CD4-positive, alpha-beta T cell (primary cell): ENCODE measurements around the gene VIPR2. TPM values are rescaled to one million over a fixed set of nuclear protein-coding genes. Genes with fewer than 3 reads are reported as not detected.

Experiments used
- ATAC-seq: fragments of 200-7000 bp; cut with Tn5 transposase; one replicate; pipeline ENCODE4 v1.10.0; 2022; ENCODE audit warnings: mild to moderate bottlenecking; ENCODE audit not compliant: poor library complexity
- CTCF ChIA-PET: fragments of 350-600 bp; sonication (Branson Sonifier 250); formaldehyde crosslinking; loops from one replicate; lab custom pipeline; 2021; ENCODE audit warnings: antibody characterized with exemption, inconsistent platforms; lab: Charles Lee
- POLR2A ChIA-PET: fragments of 350-600 bp; sonication (Branson Sonifier 250); formaldehyde crosslinking; loops from one replicate; lab custom pipeline; 2021; ENCODE audit warnings: antibody characterized with exemption, inconsistent platforms; lab: Charles Lee
- DNase-seq, 14 experiments: peaks; one replicate each; pipeline ENCODE4 v3.0.0-alpha.2; 2013 to 2020; ENCODE audit warnings: mixed read lengths in 2 of 14
- H3K27ac ChIP-seq, 2 donors: one replicate each; pipeline versions ENCODE4 v1.5.1 to v1.7.0; 2013; ENCODE audit warnings: low read length in 2 of 2, low read depth in 1 of 2, mild to moderate bottlenecking in 1 of 2
- H3K27me3 ChIP-seq, 2 experiments: 1 replicate in 1 of 2; 2 replicates in 1 of 2; pipeline versions ENCODE4 v1.6.1 to v1.7.0; 2013; ENCODE audit warnings: low read length in 2 of 2, control low read depth in 1 of 2, mild to moderate bottlenecking in 1 of 2, moderate library complexity in 1 of 2; ENCODE audit not compliant: insufficient read depth in 2 of 2, control insufficient read depth in 1 of 2
- H3K36me3 ChIP-seq: one replicate; pipeline ENCODE4 v1.6.1; 2013; ENCODE audit warnings: low read length, control low read depth; ENCODE audit not compliant: insufficient read depth
- H3K4me1 ChIP-seq: one replicate; pipeline ENCODE4 v1.6.1; 2013; ENCODE audit warnings: low read length, control low read depth; ENCODE audit not compliant: insufficient read depth
- H3K4me3 ChIP-seq: one replicate; pipeline ENCODE4 v1.5.1; 2013; ENCODE audit warnings: mild to moderate bottlenecking, low read length, moderate library complexity
- H3K9me3 ChIP-seq, 2 experiments: 1 replicate in 1 of 2; 2 replicates in 1 of 2; pipeline versions ENCODE4 v1.6.1 to v1.7.0; 2013; ENCODE audit warnings: low read length in 2 of 2, mild to moderate bottlenecking in 2 of 2, control low read depth in 1 of 2, moderate library complexity in 1 of 2; ENCODE audit not compliant: control insufficient read depth in 1 of 2, insufficient read depth in 1 of 2
- H3K27ac Mint-ChIP-seq: one replicate; pipeline ENCODE4 v1.8.0; 2020; ENCODE audit warnings: mixed read lengths
- H3K27me3 Mint-ChIP-seq: one replicate; pipeline ENCODE4 v1.8.0; 2021; ENCODE audit warnings: mixed read lengths
- H3K36me3 Mint-ChIP-seq: one replicate; pipeline ENCODE4 v1.8.0; 2021; ENCODE audit warnings: low read depth, mixed read lengths
- H3K4me1 Mint-ChIP-seq: one replicate; pipeline ENCODE4 v1.8.0; 2021; ENCODE audit warnings: low read depth, mixed read lengths
- H3K4me3 Mint-ChIP-seq: one replicate; pipeline ENCODE4 v1.8.0; 2020; ENCODE audit warnings: mild to moderate bottlenecking, mixed read lengths
- H3K9me3 Mint-ChIP-seq: one replicate; pipeline ENCODE4 v1.8.0; 2020; ENCODE audit warnings: mixed read lengths
- CTCF ChIP-seq: fragments of 200-600 bp; IDR thresholded peaks from one replicate; pipeline ENCODE4 v1.8.0; 2022; ENCODE audit warnings: antibody characterized with exemption, mild to moderate bottlenecking
- intact Hi-C, 2 experiments: fragments of 100-400 bp; cut with DNase I in 1 of 2; cut with micrococcal nuclease in 1 of 2; formaldehyde crosslinking; loops; one replicate each; pipeline versions ENCODE4 v1.15.1 to v1.9.0; 2023 to 2025; cut with DNase I, micrococcal nuclease
- total RNA-seq, 174 experiments: library from RNA in 2 of 174; stranded (reverse) in 2 of 174; gene quantifications; one replicate each; pipeline ENCODE4 v1.2.3 and lab custom pipeline; 2021 to 2026

Gene VIPR2
- total RNA-seq, 2 experiments from 2014 or later: 0.59 to 0.80 TPM

- no peak for TF ChIP-seq CTCF
- no peaks in the 10 kb centered on the region for H3K36me3 ChIP-seq
- Mint-ChIP-seq H3K9me3 (no peaks in the 10 kb centered on the region), H3K4me1 (peaks cover 40% of the 10 kb centered on the region), H3K27me3 (no peaks in the 10 kb centered on the region), H3K27ac (peak overlapping the region; percentile 78), H3K4me3 (no peak overlapping the region), H3K36me3 (no peaks in the 10 kb centered on the region)
- ATAC-seq: no peak
- ChIA-PET CTCF (no interaction called here), POLR2A (no interaction called here)
- no peaks in the 10 kb centered on the region for H3K9me3 ChIP-seq
- peaks cover 19% of the 10 kb centered on the region for H3K4me1 ChIP-seq
- intact Hi-C loops: no loop called here
- H3K4me3 ChIP-seq: no peak overlapping the region
- no peaks in the 10 kb centered on the region for H3K27me3 ChIP-seq
- no peak overlapping the region for H3K27ac ChIP-seq
- no peak for DNase-seq
These were observed 73.4 kb downstream of the VIPR2 start for GRCh38 chr7:159071260-159071659.

DNA sequence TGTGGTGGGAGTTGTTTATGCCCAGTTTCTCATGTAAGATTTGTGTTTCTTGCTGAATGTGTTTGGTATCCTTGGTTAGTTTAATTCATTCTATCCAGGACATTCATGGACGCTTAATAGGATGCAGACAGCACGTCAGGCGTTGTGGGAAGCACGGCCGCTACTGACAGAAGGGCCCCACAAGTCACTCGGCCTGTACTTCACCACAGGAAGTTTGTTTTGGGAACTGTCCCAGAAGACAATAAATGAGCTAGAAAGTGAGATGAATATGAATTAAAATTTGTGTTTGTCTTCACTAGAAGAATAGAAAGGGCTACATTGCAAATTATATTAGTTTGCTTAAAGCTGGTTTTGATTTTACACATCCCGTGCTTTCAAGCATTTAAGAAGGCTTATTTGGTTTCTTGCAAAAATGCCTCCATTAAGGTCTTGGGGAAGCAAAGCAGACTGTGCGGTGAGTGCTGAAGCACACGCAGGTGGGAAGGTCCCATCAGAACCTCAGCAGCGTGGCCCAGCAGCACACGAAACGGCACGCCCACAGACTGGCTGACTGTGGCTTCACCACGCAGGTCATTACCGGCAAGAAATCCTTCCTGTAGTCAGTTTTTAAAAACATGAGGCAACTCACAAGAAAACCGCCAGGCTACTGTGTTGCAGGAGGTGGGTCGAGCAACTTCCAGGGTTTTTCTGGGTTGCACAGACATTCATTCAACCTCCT is 74.1 kb downstream of the VIPR2 start:
- ATAC-seq (peak; percentile 97), DNase-seq (peak in 5 of 14 experiments; percentile 10 to 58 (median 37))
- POLR2A ChIA-PET: no interaction called here
- H3K27me3 Mint-ChIP-seq: no peaks in the 10 kb centered on the region
- TF ChIP-seq CTCF: no peak
- intact Hi-C loops: no loop called here
- H3K4me3 Mint-ChIP-seq: peak overlapping the region; percentile 39
- H3K27ac Mint-ChIP-seq: peak overlapping the region; percentile 78
- no peaks in the 10 kb centered on the region for H3K9me3 Mint-ChIP-seq
- CTCF ChIA-PET: no interaction called here
- H3K4me1 Mint-ChIP-seq: peaks cover 40% of the 10 kb centered on the region
- no peaks in the 10 kb centered on the region for H3K9me3 ChIP-seq
- H3K4me1 ChIP-seq: peaks cover 19% of the 10 kb centered on the region
- no peaks in the 10 kb centered on the region for H3K36me3 Mint-ChIP-seq
- H3K4me3 ChIP-seq: no peak overlapping the region
- H3K27ac ChIP-seq: no peak overlapping the region
- no peaks in the 10 kb centered on the region for H3K27me3 ChIP-seq
- no peaks in the 10 kb centered on the region for H3K36me3 ChIP-seq

DNA sequence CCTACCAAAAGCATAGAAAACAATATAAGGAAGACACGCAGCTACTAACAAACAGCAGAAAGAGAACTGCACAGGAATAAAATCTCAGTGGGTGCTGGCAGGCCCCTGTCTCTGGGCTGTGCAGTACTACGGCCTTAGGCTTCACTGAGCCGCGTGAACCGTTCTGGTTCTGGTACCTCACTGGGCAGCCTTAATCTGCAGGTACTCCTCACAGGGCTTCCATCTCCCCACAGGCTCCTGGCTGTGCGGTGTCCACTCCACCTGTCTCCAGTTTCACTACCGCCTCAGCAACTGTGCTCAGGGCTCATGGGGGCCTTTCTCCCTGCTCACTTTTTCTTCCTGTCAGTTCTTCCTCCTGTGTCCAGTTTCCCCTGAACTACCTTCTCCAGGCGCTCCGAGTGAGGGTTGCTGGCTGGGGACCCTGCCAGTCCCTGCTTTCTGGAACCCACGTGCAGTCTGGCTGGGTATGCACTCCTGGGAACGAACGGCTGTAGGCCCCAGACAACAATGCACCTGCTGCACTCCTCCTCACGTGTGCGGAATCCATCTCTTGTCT is 75.7 kb downstream of the VIPR2 start:
- H3K27me3 Mint-ChIP-seq: no peaks in the 10 kb centered on the region
- Histone ChIP-seq H3K4me3 (no peak overlapping the region), H3K27me3 (no peaks in the 10 kb centered on the region), H3K36me3 (no peaks in the 10 kb centered on the region), H3K4me1 (peaks cover 19% of the 10 kb centered on the region), H3K9me3 (no peaks in the 10 kb centered on the region), H3K27ac (no peak overlapping the region)
- H3K4me3 Mint-ChIP-seq: no peak overlapping the region
- H3K27ac Mint-ChIP-seq: peak overlapping the region; percentile 65
- TF ChIP-seq CTCF: no peak
- intact Hi-C loops: no loop called here
- peaks cover 40% of the 10 kb centered on the region for H3K4me1 Mint-ChIP-seq
- ChIA-PET POLR2A (no interaction called here), CTCF (no interaction called here)
- DNase-seq (no peak), ATAC-seq (no peak)
- H3K9me3 Mint-ChIP-seq: no peaks in the 10 kb centered on the region
- H3K36me3 Mint-ChIP-seq: no peaks in the 10 kb centered on the region
